IMR-90 (cell line): ENCODE measurements around the gene APC2.

Source experiments
- CEBPB ChIP-seq: IDR thresholded peaks from 2 replicates; pipeline ENCODE4 v1.6.1; 2012; ENCODE audit warnings: low read depth, low read length, improper control_type of control experiment
- FOS ChIP-seq: fragments of 150-350 bp; IDR thresholded peaks from 2 replicates; pipeline ENCODE4 v1.6.1; 2016; ENCODE audit warnings: low read depth, low read length
- MXI1 ChIP-seq: IDR thresholded peaks from 2 replicates; pipeline ENCODE4 v1.6.1; 2012; ENCODE audit warnings: low read depth, mild to moderate bottlenecking, low read length, moderate library complexity, borderline replicate concordance
- POLR2A ChIP-seq: IDR thresholded peaks from 2 replicates; pipeline ENCODE4 v1.6.1; 2012; ENCODE audit warnings: mild to moderate bottlenecking, low read depth, low read length
- RAD21 ChIP-seq: IDR thresholded peaks from 2 replicates; pipeline ENCODE4 v1.6.1; 2012; ENCODE audit warnings: low read length, improper control_type of control experiment
- TF ChIP-seq, protein P1 (sequence below): conservative IDR thresholded peaks from 2 replicates; pipeline ENCODE4 v1.5.1; 2012; ENCODE audit warnings: mild to moderate bottlenecking, low read depth, low read length, improper control_type of control experiment
- TF ChIP-seq, protein P2 (sequence below): fragments of 150-350 bp; IDR thresholded peaks from 2 replicates; pipeline ENCODE4 v1.6.1; 2016; ENCODE audit warnings: low read depth, mild to moderate bottlenecking, low read length, moderate library complexity, borderline replicate concordance

DNA sequence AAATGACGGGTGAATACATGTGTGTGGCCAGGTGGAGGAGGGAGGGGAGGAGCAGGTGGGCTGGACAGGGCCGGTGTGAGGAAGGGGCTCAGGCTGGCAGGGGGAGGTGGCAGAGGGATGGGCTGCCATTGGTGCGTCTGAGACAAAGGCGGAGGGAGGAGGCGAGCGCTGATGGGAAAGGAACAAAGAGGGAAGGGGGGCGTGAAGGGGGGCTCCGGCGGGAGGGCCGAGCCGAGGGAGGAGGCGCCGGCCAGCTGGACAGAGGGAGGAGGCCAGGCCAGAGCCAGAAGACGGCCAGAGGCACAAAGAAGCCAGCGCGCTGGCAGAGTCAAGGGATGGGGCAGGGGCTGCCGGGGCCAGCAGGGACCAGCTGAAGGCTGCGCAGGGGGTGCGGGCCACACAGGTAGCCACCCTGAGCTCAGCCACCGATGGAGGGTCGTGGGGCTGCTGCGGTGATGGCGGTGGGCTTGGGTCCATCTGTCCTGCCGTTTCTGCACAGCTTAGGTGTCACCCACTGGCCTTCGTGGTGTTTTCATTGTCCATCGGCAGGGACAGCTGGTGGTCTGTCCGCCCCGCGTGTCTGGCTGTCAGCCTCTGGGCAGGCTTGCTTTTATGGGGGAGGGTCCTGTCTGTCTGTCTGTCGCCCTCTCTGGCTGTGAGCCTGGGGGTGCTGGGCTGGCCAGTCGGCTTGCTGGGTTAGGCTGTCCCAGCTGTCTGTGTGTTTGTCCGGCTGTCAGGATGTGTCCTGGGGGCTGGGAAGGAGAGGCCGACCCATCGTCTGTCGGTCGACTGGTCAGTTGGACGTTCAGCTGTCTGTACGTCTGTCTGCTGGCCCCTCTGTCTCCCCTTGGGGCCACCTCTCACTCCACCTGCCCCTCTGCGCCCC lies 2.2 kb downstream of the APC2 start:
- TF ChIP-seq, protein P1, sequence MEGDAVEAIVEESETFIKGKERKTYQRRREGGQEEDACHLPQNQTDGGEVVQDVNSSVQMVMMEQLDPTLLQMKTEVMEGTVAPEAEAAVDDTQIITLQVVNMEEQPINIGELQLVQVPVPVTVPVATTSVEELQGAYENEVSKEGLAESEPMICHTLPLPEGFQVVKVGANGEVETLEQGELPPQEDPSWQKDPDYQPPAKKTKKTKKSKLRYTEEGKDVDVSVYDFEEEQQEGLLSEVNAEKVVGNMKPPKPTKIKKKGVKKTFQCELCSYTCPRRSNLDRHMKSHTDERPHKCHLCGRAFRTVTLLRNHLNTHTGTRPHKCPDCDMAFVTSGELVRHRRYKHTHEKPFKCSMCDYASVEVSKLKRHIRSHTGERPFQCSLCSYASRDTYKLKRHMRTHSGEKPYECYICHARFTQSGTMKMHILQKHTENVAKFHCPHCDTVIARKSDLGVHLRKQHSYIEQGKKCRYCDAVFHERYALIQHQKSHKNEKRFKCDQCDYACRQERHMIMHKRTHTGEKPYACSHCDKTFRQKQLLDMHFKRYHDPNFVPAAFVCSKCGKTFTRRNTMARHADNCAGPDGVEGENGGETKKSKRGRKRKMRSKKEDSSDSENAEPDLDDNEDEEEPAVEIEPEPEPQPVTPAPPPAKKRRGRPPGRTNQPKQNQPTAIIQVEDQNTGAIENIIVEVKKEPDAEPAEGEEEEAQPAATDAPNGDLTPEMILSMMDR, result no peak
- no peak for TF ChIP-seq RAD21
- TF ChIP-seq FOS, result no peak
- no peak for TF ChIP-seq POLR2A
- no peak for TF ChIP-seq MXI1
- TF ChIP-seq, protein P2, sequence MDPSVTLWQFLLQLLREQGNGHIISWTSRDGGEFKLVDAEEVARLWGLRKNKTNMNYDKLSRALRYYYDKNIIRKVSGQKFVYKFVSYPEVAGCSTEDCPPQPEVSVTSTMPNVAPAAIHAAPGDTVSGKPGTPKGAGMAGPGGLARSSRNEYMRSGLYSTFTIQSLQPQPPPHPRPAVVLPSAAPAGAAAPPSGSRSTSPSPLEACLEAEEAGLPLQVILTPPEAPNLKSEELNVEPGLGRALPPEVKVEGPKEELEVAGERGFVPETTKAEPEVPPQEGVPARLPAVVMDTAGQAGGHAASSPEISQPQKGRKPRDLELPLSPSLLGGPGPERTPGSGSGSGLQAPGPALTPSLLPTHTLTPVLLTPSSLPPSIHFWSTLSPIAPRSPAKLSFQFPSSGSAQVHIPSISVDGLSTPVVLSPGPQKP, result no peak
- TF ChIP-seq CEBPB, result no peak
